Caki2 (cell line): ENCODE measurements around the gene VPS8. TPM values are rescaled to one million over a fixed set of nuclear protein-coding genes. Genes with fewer than 3 reads are reported as not detected.

Experiments used
- DNase-seq: peaks from one replicate; pipeline ENCODE4 v3.0.0-alpha.2; 2015; ENCODE audit warnings: low read depth
- in situ Hi-C: cut with HindIII; loops from 2 replicates; pipeline ENCODE4 v1.10.0; 2016; ENCODE audit warnings: low sequenced_read_pairs, low pct_unique_long_range_greater_than_20kb, mixed read lengths
- total RNA-seq: library from RNA; depleted of rRNA; stranded (reverse); fragments of >200 nt; shearing (Covaris generic); gene quantifications from 2 replicates; pipeline ENCODE4 v1.2.3, GENCODE V29; 2014; ENCODE audit warnings: low replicate concordance

Gene VPS8
- total RNA-seq, 1 experiment from 2014 or later: 62.8 TPM

DNA sequence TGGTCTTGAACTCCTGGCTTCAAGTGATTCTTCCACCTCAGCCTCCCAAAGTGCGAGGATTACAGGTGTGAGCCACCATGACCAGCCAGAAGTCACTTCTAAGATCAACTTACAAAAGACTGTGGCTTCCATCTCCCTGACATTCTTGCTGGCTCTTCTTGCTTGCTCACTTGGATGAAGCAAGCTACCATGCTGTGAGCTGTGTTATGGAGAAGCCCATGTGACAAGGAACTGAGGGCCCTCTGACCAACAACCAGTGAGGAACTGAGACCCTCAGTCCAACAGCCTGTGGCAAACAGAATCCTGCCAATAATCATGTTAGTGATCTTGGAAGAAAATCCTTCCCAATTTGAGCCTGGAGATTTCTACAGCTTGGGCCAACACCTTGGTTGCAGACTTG lies 7.2 kb upstream of the VPS8 start:
- in situ Hi-C loops: no loop called here
- no peak for DNase-seq

DNA sequence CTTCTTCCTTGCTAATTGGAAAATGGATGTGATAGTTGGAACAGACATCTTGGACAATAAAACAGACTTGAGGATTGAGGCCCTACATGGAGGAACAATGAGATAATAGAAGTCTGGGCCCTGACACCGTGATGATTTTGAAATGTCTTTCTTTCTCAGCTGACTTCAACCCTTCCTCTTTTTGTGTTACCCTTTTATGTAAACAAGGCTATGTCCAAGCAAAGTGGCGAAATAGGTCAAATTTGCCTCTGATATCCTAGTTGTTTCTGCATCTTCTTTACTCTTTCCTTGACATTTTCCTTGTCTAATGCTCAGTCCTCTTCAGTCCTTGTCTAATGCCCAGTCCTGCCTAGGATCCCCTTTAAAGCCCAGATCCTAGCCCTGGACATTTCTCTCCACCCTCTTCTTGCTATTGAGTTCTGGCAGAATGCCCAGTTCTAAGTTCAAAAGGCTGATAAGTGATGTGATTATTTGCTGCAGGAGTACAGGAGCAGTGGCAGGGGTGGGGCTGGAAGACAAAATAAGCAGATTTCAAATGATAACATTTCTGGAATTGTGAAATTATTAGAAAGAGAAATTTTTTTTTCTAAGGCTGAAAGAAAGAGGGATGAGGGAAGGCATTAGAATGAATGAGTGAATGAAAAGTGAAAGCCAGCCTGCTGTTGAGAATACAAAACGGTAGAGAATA lies 6.5 kb upstream of the VPS8 start:
- DNase-seq: no peak
- in situ Hi-C loops: no loop called here

DNA sequence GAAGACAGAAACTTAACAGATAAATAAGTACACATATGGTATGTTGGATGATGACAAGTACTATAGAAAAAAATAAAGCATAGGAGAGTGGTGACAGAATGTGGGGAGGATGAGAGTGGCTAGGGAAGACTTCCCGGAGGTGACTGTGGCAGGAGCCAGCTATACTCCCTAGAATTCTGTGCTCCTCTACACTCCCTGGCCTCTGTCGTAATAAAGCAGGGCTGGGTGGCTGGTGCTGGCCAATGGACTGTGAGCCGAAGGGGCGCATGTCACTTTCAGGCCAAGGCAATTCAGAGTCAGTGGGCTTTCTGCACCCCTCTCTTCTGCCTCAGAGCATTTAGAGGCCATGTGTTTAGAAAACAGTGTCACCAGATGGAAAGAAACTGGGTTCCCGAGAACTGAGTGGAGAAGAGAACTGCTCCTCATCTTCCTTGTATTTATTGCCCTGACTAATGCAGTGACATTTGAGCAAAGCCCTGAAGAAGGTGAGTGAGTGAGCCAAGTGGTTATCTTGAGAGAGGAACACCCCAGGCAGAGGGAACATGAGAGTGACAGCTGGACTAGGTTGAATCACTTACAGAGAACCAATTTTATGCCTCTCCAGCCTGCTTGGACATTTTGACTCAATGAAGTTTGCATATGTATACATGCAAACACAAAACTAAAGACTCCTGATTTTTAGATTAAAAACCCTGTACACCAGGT lies 5.2 kb upstream of the VPS8 start:
- DNase-seq: no peak
- in situ Hi-C loops: no loop called here

DNA sequence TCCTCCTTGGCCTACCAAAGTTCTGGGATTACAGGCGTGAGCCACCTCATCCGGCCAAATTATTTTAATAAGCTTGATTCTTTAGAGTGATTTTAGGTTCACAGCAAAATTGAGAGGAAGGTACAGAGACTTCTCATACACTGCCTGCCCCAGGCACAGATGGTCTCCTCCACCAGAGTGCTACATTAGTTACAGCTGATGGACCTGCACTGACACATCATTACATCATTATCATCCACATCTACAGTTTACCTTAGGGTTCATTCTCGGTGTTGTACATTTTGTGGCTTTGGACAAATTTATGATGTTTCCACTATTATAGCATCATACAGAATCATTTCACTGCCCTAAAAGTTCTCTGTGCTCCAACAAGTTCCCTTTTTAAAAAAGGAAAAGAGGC lies 4.4 kb upstream of the VPS8 start:
- no peak for DNase-seq
- in situ Hi-C loops: no loop called here

DNA sequence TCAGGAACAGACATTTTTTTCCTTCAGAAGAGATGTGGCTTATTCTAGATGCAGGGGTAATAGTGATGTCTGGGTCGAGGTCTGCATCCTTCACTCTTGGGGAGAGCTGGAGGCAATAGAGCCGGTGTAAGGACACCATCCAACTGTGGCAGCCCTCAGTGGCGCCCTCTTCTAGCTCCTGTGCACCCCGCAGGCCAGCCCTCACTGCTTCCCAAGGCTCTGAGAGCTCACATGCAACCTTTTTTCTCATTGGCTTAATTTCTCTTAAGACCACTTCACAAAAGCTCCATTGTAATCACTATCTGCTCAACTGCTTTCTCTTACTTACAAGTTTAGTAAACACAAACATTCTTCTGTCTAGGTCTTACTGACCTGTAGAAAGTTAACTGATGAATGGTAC lies 3.9 kb upstream of the VPS8 start:
- DNase-seq: no peak
- in situ Hi-C loops: no loop called here

DNA sequence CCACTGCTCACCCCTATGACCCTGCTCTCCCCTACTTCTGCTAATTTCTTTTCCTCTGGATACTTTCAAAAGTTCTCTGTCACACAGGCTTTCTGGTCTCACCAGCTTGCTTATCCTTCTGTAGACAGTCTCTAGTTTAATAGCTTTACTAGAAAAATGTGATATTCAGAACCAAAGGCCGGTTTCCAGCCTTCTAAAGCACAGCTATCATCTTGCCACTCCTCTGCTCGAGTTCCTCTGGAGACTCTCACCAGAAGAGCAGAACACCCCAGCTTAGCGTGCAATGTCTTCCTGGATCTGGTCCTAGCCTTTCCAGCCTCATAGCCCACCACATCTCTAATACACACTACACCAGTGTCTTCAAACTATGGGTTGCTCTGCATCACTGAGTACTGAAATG lies 1.8 kb upstream of the VPS8 start:
- in situ Hi-C loops: no loop called here
- no peak for DNase-seq

DNA sequence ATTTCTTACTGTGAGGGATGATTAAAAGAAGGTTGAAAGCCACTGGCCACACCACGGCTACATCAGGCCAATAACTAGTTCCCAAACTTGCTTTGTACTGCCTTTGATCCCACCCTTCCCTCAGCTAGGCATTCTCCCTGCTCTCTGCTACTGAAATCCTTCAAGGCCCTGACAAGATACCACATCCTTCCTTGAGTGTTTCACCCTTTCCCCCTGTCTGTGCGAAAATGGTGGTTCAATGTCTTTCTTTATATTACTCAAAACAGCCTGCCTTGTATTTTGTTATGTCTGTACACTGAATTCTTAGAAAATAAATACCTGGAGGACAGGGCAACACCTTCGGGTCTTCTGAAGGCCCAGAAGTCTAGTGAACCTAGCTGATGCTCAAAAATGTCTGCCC lies 932 bp upstream of the VPS8 start:
- in situ Hi-C loops: no loop called here

DNA sequence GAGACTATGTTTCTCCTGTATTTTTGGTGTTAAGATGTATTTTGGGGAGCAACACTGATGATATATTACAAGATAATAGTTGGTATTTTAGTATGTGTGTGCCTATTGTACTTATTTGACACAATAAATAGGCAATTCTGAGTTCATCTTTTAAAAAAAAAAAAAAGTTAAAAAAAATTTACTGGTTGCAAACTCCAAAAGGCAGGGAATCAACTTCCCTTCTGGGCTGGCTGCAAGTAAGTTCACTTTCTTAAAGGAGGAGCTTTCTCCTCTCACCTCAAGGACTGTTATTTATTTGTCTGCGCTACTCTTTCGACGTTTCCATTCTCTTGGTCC lies 335 bp upstream of the VPS8 start:
- DNase-seq: no peak
- in situ Hi-C loops: no loop called here

More for the DNA sequence above, 932 bp upstream of the VPS8 start:
- DNase-seq: no peak

DNA sequence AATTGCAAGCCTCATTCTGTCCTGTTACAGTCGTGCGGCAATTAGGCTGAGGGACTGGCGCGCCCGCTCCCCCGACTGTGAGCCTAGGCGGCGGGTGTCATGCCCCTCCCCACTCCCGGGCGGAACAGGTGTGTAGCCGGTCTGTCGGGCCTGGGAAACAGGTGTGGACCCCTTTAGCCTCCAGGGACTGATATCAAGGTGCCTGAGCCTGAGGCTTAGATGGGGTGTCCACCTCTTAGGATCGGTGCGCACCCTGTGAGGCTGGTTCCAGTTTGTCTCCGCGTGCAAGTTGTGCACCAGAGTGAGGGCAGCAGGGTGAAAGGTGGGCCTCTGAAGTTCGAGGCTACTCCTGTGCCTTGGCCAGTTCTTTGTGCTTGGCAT lies 686 bp downstream of the VPS8 start:
- in situ Hi-C loops: no loop called here

DNA sequence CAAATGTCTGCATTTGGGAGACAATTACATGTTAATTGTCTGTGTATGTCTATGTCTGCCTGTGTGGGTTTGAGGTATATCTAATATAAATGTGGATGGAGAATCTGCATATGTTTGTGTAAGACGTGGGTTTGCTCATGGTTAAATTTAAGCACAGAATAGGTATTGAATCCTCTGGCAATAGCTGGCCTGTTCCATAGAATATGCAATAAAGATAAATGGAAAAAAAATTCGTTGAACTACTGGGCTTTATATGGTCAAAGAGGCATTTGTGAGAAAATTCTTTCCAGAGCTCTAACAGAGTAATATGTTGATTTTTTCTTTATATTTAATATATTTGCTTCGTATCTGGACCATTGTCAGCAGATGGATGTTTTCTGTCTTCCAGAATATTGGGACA lies 1.4 kb downstream of the VPS8 start:
- in situ Hi-C loops: no loop called here

More for the DNA sequence above, 686 bp downstream of the VPS8 start:
- DNase-seq: no peak

DNA sequence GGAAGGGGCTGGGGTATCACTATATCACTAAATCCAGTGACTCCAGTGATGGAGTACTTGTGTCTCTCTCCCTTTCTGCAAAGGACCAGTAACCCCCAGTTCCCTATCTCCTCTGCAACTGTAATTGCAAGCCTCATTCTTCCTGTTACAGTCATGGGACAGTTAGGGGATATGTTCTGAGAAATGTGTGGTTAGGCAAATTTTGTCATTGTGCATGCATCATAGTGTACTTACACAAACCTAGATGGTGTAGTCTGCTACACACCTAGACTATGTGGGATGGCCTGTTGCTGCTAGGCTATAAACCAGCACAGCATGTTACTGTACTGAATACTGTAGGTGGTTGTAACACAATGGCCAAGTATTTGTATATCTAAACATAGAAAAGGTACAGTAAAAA lies 2.2 kb downstream of the VPS8 start:
- in situ Hi-C loops: no loop called here

More for the DNA sequence above, 1.4 kb downstream of the VPS8 start:
- no peak for DNase-seq

DNA sequence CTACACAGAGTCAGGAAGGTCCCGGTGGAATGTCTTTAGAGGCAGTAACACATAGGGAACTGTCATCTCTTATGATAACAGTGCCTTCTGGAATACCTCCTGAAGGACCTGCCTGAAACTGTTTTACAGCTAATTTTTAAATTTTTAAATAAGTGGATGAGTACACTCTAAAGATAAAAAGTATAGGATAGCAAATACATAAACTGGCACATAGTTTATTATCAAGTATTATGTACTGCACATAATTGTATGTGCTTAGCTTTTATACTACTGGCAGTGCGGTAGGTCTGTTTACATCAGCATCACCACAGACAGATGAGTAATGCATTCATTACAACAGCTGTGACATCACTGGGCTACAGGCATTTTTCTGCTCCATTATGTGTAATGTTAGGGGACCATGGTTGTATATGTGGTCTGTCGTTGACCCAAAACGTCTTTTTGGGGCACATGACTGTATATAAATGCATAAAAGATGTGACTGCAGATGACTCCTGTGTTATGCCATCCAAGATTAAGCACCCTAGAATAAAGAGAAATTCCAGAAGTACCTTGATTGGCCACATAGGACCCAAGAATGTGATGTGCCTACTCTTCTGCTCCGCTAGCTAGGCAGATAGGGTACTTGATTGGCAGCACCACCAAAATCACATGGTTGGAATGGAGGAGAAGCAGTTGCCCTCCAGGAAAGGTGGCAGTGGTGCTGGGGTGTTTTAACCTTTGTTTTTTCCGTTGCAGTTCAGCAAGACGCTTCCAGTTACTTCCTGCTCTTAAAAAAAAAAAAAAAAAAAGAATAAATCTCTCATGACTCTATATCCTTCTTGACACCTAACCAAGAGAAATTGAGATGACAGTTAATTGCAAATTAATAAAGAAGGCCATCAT lies 3.3 kb downstream of the VPS8 start:
- in situ Hi-C loops: no loop called here
- no peak for DNase-seq

More for the DNA sequence above, 2.2 kb downstream of the VPS8 start:
- DNase-seq: no peak

DNA sequence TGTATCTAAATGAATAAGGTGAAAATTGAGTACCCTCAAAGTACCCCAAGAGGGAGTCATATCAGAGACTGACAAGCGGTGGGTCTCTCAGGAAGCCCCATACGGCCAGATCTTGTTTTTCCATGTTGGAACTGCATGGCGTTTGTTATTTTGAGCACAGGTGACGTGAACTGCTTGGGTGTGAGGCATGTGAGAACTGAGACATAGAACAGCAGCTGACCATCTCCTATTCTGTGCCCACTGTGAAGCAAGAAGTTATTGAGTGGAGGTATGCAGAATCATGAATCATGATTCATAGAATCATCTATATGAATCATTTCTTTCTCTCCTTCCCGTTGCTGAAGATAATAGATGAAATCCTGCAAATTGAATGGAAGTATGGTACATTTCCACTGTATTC lies 4.6 kb downstream of the VPS8 start:
- in situ Hi-C loops: no loop called here
- DNase-seq: no peak

DNA sequence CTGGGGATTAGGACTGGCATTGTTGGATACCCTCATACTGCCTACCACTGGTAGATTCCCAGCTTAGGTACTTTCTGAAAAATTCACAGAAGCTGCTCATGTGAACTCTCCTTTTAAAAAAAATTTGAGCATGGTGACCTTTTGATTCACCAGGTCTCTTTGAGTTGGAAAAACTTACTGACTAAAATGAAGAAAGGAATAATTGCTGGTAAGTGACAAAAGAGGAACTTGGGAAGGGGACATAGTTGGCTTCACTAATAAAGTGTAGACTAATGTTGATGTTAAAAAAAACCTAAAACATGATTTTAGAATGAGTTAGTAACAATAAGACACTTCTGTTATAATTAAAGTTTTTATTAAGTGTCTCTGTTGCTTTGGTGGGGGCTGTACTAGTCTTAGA lies 8.6 kb downstream of the VPS8 start:
- in situ Hi-C loops: no loop called here

DNA sequence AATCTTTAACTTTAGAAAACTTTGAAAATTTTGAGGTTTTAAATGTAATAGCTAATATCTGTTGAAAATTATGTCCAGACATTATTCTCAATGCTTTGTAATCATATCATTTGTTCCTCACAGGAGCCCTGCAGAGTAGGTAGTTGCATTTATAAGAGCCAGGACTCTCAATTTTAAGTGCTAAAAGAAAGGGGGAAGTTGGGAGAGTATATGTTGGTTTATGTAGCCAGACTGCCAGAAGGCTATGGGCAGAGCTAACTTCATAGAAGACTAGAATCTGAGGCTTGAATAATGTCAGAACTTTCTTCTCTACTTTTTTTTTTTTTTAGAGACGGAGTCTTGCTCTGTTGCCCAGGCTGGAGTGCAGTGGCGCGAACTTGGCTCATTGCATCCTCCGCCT lies 9.1 kb downstream of the VPS8 start:
- no peak for DNase-seq
- in situ Hi-C loops: no loop called here

More for the DNA sequence above, 8.6 kb downstream of the VPS8 start:
- no peak for DNase-seq

DNA sequence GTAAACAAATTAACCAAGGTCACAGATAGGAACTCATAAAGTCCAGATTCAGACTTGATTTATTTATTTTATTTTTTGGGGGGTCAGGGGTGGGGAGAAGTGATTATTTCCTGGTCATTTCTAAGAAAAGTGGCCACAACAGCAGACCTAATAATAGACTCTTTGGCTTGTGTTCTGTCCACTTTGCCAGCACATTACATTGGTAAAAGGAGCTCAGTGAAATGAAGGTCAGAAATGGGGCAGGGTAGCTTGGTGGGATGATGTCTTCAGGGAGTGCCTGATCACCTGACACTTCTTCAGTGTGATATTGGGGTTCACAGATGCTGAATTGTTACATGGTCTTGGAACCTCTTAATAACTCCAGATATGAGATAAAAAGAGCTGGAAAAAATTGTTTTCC lies 10.1 kb downstream of the VPS8 start:
- in situ Hi-C loops: no loop called here
- DNase-seq: no peak

DNA sequence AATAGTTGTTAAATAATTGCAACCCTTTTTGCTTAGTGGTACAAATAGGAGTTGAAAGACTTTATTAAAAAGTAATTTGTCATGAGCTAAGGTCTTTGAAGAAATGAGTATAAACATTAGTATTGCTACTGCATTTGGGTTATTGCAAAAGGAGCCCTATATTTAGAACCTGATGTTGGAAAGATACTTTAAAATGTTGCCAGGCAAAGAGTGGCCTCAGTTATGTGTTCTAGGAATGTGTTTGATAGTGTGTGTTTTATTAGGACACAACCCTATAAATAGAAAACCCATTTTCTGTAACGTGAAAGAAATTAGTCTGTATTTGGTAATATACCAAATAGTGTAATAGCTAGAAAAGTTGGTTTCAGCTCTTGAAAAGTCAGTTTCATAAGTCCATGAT lies 10.7 kb downstream of the VPS8 start:
- DNase-seq: no peak
- in situ Hi-C loops: no loop called here

DNA sequence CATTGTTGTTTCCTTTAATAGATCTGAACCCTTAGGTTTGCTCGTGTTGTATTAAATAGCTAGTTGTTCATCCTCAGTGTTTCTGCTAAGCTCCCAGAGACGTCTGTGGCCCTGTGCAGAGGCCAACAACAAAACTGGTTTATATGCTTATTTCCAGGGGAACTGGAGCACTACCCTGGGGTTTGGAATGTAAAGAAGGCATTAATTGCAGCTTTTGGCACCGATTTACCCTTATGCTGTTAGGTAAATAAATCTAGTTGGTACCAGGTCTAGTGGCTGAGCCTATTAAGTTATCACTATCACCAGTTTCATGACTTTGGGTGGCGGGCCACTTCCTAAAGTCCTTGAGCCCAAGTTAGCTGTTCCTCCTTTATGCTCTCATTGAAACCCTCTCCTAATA lies 12.0 kb downstream of the VPS8 start:
- in situ Hi-C loops: no loop called here
- DNase-seq: no peak

DNA sequence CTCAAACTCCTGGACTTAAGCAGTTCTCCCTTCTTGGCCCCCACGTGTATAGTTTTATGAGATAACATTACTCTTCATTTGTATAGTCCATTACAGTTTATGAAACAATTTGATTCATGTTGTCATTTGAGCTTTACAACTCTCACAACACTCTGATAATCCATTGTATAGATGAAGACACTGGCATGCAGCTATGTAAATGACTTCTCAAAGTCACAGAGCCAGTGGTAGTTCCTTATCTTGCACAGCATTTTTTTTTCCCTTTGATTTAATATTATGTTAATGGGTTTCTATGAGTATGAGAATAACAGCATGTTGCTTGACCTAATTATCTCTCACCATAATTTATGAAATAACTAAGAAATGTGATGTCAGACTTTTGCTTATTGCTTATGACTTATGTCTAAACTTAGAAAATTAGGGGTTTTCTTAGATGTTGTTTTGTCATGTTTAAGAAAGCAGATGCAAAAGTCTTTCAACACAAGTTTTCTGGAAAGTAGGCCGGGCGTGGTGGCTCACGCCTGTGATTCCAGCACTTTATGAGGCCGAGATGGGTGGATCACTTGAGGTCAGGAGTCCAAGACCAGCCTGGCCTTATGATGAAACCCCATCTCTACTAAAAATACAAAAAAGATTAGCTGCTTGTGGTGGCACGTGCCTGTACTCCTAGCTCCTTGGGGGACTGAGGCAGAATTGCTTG lies 13.3 kb downstream of the VPS8 start:
- in situ Hi-C loops: no loop called here
- no peak for DNase-seq
